Activated CD4-positive, CD25-positive, alpha-beta regulatory T cell treated with anti-CD3 and anti-CD28 coated beads, Interleukin-2, amount 50 U/mL, for 16 hours (primary cell): ENCODE data around the gene TFDP1.

ENCODE experiments used
- DNase-seq: peaks from one replicate; pipeline ENCODE4 v3.0.0-alpha.2; 2020; ENCODE audit warnings: low read depth, low spot score

Gene TFDP1

DNA sequence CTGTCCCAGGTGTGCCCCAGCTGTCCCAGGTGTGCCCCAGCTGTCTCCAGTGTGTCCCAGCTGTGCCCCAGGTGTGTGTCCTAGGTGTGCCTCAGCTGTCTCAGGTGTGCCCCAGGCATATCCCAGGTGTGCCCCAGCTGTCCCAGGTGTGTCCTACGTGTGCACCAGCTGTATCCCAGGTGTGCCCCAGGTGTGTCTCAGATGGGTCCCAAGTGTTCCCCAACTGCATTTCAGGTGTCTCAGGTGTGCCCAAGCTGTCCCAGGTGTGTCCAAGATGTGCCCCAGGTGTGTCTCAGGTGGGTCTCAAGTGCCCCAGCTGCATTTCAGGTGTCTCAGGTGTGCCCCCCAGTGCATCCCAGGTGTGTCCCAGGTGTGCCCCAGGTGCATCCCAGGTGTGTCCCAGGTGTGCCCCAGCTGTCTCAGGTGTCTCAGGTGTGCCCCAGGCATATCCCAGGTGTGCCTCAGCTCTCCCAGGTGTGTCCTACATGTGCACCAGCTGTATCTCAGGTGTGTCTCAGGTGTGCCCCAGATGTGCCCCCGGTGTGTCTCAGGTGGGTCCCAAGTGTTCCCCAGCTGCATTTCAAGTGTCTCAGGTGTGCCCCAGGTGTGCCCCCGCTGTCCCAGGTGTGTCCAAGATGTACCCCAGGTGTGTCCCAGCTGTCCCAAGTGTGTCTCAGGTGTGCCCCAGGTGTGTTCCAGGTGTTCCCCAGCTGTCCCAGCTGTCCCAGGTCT lies 81.2 kb downstream of the TFDP1 start:
- no peak for DNase-seq

DNA sequence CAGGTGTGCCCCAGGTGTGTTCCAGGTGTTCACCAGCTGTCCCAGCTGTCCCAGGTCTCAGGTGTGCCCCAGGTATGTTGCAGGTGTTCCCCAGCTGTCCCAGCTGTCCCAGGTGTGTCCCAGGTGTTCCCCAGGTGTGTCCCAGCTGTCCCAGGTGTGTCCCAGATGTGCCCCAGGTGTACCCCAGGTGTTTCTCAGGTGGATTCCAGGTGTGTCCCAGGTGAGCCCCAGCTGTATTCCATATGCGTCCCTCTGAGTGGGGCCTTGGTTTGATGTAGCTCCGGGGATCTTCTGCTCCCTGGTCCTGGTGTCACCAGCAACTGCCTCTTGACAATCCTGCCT lies 81.7 kb downstream of the TFDP1 start:
- DNase-seq: no peak

DNA sequence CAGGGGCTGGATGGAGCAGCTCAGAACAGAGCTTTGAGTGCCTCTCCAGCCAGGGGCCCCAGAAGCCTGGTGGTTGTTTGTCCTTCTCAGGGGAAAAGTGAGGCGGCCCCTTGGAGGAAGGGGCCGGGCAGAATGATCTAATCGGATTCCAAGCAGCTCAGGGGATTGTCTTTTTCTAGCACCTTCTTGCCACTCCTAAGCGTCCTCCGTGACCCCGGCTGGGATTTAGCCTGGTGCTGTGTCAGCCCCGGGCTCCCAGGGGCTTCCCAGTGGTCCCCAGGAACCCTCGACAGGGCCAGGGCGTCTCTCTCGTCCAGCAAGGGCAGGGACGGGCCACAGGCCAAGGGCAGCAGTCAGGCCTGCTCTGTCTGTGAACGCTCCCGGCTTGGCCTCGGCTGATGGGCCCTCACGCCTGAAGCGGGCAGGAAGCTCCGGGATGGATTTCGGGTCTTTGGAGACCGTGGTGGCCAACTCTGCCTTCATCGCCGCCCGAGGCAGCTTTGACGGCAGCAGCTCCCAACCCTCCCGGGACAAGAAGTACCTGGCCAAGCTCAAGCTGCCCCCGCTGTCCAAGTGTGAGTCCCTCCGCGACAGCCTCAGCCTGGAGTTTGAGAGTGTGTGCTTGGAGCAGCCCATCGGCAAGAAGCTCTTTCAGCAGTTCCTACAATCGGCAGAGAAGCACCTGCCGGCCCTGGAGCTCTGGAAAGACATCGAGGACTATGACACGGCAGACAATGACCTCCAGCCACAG lies 82.6 kb downstream of the TFDP1 start, which contains the start of gene GRK1:
Gene GRK1 (plus strand): TSS at position 269 of the 751 bp plus-strand sequence. CDS start 168 bp downstream, at position 437.
- DNase-seq: no peak

DNA sequence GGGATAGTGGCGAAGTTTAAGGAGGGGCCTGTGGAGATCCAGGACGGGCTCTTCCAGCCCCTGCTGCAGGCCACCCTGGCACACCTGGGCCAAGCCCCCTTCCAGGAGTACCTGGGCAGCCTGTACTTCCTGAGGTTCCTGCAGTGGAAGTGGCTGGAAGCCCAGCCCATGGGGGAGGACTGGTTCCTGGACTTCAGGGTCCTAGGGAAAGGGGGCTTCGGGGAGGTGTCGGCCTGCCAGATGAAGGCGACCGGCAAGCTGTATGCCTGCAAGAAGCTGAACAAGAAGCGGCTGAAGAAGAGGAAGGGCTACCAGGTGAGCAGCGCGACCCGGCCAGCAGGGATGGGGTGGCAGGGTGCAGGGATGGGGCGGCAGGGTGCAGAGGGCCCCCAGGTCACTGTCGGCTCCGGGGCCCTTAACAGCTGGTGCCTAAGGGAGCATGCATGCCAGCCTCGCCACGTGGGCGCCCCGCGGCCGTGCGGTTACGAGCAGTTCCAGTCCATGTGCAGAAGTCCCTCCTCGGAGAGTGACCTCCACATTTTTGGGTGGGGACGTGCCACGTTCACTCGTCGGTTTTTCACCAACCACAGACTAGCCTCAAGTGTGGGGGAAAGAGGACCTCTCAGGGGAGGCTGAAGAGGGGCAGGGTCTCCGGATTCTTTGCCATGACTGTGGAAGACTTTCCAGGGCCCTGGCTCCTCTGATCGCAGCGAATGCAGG lies 83.4 kb downstream of the TFDP1 start:
- DNase-seq: no peak

DNA sequence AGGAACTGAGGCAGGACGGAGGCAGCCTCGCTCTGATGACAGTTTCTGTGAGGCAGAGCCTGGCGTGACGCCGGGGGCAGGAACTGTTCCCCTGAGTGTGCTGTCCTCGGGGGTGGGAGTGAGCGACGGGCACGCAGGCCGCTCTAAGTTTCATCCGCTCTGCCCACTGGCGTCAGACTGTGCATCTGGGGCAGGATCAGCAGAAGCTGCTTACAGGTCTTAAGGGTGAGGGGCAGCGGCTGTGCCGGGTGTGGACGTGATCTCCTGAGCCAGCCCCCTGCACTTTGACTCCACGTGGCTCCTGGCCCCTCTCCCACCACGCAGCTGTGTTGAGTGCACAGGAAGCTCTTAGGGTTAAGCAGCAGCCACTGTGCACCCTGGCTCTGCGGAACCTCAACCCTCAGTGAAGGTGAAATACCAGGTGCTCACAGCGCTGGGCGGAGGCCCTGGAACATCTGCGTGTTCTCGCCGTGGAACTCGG lies 84.0 kb downstream of the TFDP1 start:
- no peak for DNase-seq

DNA sequence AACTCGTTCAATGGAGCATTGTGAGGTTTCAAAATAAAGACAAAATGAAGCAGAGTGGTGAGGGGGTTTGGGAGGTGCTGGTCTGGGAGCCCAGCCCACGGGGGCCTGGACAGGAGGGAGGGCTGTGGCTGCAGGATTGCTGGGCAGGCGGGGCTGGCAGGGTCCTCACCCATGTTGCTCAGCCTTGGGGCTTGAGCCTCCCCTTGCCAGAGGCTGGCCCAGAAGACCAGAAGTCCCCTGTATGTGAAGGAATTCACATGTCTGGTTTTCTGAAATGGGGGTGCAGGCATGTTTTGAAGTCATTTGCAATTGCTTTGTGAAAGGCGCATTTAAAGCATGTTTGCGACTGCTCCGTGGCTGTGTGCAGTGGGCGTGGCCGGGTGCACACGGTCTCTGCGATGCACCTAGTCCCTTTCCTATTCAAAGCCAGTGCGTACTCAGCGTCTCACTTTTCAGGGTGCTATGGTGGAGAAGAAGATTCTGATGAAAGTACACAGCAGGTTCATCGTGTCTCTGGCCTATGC lies 84.7 kb downstream of the TFDP1 start:
- DNase-seq: no peak

DNA sequence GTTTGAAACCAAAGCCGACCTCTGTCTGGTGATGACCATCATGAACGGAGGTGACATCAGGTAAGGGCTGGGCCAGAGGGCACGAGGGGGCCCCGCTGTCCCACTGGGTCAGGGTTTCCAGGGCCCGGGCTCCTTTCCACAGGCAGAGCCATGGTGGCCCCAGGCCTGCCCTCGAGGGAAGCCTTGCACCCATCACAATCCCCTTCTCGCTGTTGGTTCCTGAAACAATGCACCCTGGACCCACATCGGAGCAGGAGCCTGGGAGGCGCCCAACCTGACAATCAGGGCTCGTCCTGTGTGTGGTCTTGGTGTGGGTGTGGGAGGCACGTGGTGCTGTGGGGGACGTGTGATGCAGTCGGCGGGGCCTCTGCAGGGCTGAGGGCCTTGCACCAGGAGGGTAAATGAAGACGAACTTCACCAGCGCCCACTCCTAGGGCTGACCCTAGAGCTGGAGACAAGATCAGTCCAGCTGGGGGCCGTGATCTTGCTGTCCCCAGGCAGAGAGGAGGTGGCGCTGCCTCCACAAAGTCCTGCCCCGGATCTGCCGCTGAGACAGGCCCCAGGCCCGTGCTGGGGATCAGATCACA lies 85.3 kb downstream of the TFDP1 start:
- no peak for DNase-seq

DNA sequence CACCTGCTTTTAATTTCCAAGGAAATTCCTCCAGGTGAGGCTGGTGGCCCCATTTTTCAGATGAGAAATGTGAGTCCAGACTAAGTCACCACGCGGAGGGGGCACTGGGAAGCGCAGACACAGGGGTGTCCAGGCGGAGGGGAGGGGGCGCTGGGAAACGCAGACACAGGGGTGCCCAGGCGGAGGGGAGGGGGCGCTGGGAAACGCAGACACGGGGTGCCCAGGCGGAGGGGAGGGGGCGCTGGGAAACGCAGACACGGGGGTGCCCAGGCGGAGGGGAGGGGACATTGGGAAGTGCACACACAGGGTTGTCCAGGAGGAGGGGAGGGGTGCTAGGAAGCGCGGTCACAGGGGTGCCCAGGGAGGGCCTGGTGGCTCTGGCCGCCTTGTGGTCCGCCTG lies 86.0 kb downstream of the TFDP1 start:
- no peak for DNase-seq

DNA sequence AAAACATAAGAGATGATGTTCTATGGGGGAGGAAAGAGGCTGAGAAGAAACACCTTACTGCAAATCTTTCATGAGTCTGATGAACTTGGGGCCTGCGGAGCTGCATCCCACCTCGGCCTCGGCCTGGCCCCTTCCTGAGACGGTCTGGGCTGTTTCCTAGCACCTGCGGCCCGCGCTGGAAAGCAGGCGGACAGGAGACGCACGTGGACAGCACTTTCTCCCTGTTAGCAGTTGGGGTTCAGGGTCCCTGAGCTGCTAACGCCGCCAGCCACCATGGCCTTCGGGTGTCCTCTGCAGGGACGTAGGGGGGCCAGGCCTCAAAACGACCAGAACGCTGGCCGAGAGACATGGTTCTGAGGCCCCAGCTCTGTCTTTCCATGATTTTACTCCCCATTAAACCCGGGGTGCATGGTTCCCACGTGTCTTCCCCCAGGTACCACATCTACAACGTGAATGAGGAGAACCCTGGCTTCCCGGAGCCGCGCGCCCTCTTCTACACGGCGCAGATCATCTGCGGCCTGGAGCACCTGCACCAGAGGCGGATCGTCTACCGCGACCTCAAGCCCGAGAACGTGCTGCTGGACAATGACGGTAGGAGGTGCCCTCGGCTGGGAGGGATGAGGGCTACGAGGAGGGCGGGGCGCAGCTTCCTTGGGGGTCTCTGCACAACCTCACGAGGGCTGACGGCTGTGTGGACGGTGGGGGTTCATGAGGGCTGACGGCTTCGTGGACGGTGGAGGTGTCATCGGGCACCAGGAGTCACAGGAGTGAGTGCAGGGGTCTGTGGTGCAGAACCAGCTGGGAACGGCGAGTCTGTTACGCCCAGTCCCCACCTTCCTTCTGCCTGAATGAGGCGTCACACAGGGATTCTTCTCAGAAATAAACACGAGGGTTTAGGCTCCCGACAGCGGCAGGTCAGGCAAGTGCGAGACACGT lies 86.8 kb downstream of the TFDP1 start:
- DNase-seq: no peak

DNA sequence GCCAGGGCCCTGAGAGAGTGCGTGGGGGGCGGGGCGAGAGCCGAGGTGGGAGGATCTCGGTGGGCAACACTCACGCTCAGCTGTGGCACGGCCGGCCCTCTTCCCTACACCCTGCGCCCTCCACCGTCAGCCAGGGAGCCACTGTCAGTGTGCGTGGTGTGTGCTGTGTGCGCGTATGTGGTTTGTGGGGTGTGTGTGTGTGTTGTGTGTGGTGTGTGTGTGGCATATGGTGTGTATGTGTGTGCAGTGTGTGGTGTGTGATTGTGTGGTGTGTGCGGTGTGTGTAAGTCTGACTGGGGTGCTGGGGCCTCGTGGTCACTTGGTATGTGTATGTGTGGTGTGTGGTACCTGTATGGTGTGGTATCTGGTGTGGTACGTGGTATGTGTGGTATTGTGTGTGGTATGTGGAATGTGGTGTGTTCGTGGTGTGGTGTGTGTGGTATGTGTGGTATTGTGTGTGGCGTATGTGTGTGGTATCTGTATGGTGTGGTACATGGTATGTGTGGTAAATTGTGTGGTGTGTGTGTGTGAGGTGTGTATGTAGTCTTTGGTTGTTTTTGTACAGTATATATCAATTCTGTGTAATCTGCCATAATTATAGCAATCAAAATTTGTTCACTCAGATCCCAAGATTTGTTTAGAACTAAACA lies 87.6 kb downstream of the TFDP1 start:
- DNase-seq: no peak
